Adrenal gland (tissue), 5 donors: Measurements from ENCODE around the gene KCNMB3.

Experiments
- POLR2A ChIP-seq, 2 donors: fragments of 450-650 bp; IDR thresholded peaks; one replicate each; pipeline ENCODE4 v1.6.1; 2017; ENCODE audit warnings: antibody characterized with exemption in 2 of 2, mild to moderate bottlenecking in 2 of 2, moderate library complexity in 1 of 2
- TF ChIP-seq, protein P1 (sequence below), 6 experiments: fragments of 450-650 bp in 4 of 6; fragments of 200-600 bp in 2 of 6; sonication (generic) in 1 of 6; IDR thresholded peaks; 1 replicate in 5 of 6; 2 replicates in 1 of 6; pipeline versions ENCODE4 v1.5.1 to v1.8.0; 2016 to 2021; ENCODE audit warnings: antibody characterized with exemption in 6 of 6, mild to moderate bottlenecking in 2 of 6, moderate library complexity in 1 of 6
- donor health status: DM: no; HTN: no; CAD: no.

DNA sequence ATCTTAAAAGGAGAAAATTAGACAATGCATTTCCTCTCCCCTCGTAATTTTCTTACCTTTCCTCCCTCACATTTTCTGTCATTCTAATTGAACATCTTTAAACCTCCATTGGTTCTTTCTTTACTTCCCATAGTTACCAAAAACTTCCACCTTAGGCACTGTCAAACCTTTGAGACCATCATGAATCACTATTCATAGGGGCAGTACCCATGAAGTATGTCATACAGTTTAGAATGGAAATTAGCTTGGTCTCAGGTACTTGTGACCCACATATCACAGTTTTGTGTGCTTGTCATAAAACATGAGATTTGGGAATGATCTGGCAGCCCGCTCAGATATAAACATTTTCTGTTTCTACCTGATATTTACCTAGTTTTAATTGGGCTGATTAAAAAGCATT, 50.1 kb downstream of the KCNMB3 start:
- TF ChIP-seq, protein P1, sequence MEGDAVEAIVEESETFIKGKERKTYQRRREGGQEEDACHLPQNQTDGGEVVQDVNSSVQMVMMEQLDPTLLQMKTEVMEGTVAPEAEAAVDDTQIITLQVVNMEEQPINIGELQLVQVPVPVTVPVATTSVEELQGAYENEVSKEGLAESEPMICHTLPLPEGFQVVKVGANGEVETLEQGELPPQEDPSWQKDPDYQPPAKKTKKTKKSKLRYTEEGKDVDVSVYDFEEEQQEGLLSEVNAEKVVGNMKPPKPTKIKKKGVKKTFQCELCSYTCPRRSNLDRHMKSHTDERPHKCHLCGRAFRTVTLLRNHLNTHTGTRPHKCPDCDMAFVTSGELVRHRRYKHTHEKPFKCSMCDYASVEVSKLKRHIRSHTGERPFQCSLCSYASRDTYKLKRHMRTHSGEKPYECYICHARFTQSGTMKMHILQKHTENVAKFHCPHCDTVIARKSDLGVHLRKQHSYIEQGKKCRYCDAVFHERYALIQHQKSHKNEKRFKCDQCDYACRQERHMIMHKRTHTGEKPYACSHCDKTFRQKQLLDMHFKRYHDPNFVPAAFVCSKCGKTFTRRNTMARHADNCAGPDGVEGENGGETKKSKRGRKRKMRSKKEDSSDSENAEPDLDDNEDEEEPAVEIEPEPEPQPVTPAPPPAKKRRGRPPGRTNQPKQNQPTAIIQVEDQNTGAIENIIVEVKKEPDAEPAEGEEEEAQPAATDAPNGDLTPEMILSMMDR (IDR thresholded peaks at IDR 0.05), result no peak
- no peak for TF ChIP-seq POLR2A (IDR thresholded peaks at IDR 0.05)
